Activated CD4-positive, alpha-beta T cell treated with anti-CD3 and anti-CD28 coated beads, Interleukin-2, amount 50 U/mL, for 48 hours (primary cell): ENCODE results near the gene SLC6A3.
A peak's percentile ranks its signal among the peaks of the same experiment; 100 is the strongest.

ENCODE experiments used
- DNase-seq, 2 experiments: peaks; one replicate each; pipeline ENCODE4 v3.0.0-alpha.2; 2020

Gene SLC6A3

GRCh38 chr5:1445313-1445688, at the start of gene SLC6A3:
Gene SLC6A3 (minus strand): TSS chr5:1445440. CDS start chr5:1443197, 2,243 bp downstream.
- DNase-seq: peak; percentile 36 to 41

DNA sequence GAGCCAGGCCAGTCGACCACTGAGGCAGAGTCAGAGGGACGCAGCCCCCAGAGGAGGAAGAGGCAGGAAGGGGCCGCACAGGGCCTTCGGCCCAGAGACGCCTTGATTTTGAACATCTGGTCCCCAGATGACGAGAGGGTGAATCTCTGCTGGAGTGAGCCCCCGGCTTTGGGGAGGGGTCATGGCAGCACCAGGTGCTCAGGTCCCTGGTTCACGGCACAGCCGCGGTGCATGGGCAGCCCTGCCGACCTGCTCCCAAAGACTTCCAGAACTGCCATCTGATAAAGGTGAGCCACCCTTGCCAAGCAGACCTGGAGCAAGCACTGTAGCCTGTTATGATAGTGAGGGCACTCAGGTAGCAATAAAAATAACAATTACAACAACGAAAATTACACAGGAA, 48.7 kb upstream of the SLC6A3 start:
- DNase-seq: no peak

DNA sequence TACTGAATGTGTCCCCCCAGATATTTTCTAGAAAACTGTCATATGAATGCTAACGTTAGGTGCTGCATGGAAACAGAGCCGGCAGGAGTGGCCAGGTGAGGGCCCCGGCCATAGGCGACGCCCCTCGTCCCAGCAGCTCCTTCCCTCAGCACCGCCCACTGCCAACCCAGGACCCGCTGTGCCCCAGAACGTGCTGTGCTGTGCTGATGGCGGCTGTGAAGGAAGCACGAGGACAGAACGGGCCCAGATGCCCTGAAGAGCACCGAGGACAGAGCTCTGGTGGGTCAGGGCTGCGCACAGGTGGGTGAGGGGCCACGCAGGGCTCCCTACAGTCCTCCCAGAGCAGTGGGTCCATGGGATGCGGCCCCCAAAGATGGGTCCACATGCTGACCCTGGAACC, 48.2 kb upstream of the SLC6A3 start:
- no peak for DNase-seq

- no peak for DNase-seq
Observed at GRCh38 chr5:1492757-1493156, 47.5 kb upstream of the SLC6A3 start.

DNA sequence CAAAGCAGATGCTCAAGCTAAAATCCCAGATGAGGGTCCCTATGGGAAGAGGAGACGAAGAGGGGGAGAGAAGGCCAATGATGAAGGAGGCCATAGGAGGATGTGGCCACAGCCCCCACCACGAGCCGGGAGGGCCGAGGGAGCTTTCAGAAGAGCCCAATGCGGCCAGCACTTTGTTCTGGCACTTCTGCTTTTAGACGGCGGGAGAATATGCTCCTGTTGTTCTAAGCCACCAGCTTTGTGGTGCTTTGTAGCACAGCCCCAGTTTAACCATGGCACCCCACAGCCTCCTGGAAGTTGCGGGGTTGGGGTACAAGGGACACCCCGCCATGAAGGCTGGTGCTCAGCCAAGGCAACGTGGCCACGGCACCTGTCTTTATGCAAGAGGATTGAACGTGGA, 45.1 kb upstream of the SLC6A3 start:
- no peak for DNase-seq

DNA sequence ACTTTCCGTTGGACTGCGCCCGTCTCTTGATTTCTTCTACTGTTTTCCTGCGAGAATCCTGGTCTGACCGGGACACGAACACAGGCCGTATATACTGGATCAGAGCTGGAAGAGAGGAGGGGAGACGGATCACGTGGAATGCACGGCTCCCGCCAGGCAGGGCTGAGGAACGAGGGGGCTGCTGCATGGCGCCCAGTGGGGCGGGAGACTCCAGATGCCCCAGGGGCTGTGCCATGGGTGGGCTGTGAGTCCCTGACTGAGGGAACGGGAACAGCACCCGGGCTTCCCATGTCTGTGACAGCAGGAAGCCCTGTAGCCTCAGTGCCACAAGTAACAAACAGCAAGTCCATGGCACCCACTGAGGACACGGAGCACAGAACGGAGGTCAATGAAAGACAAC, 44.5 kb upstream of the SLC6A3 start:
- no peak for DNase-seq

GRCh38 chr5:1488882-1489680, 43.8 kb upstream of the SLC6A3 start:
- peak; percentile 47 to 60 for DNase-seq

DNA sequence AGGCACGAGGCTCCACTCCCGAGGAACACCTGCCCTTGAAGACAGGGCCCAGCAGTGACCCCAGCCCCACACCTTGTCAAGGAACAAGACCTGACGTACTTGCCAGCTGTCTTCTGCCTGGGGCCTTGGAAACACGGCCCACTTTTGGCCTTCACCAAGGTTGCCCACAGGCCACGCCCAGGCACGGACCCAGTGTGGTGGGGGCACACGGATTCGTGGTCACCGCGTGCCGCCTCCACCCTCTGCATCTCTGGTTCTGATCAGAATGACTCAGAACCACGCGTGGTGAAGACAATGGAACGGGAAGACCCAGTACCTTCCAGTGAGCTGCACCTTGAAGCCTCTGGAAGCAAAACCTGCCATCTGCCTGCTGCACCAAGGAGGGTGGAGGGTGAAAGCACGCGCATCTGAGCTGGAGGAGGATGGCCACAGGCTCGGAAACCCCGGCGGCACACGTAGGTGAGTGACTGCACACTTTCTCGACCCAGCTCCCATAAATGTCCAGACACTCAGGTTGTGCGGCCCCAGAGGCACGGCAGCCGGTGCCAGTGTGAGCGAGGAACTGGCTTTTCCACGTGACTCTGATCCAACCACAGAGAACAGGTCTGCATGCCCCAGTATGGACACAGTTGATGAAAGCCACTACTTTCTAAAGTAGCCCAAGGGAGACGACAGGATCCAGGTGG, 42.0 kb upstream of the SLC6A3 start:
- DNase-seq: no peak

- DNase-seq: no peak
Observed at GRCh38 chr5:1486271-1486670, 41.0 kb upstream of the SLC6A3 start.

- DNase-seq: no peak
Observed at GRCh38 chr5:1485579-1486118, 40.4 kb upstream of the SLC6A3 start.

GRCh38 chr5:1484730-1485578, 39.7 kb upstream of the SLC6A3 start:
- no peak for DNase-seq

DNA sequence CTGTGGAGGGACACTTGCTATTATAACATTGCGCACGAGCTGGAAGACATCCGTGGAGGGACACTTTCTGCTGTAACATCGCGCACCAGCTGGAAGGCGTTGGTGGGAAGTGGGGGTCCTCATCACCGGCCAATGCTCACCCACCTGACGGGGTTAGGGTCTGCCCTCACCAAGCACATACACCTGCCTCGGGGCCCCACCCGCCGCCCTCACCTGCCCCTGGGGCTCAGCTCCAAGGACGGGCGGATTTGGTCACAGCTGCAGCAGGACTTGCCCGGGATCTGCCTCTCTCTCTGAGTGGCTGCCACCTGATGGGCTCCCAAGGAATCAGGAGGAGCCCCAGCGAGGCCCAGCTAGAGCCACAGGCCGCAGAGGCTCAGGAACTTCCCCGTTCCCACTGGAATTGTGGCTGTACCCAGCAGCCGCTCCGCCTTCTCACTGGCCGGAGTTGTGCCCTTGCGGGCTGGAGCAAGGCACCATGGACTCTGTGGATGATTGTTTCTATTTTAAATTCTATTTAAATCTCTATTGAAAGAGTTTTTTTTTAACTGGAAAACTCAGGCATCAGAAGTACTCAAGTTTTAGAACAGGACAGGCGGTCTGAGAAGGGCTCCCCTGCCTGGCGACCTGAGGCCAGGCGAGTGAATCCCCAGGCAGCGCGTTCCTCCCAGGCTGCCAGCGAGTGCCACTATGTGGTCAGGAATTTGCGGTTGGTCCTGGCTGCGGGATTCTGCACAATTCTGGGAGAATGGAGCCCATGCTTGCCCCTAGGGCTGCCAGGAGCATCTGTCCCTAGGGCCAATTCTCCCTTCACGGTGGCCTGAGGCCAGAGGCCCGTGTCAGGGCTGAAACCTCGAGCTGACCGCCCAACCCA, 38.9 kb upstream of the SLC6A3 start:
- no peak for DNase-seq

- DNase-seq: no peak
Observed at GRCh38 chr5:1483064-1483463, 37.8 kb upstream of the SLC6A3 start.

GRCh38 chr5:1481959-1482331, 36.7 kb upstream of the SLC6A3 start:
- DNase-seq: no peak

GRCh38 chr5:1481266-1481958, 36.2 kb upstream of the SLC6A3 start:
- DNase-seq: no peak

- DNase-seq: no peak
Observed at GRCh38 chr5:1480806-1481205, 35.6 kb upstream of the SLC6A3 start.

- DNase-seq: no peak
Observed at GRCh38 chr5:1480217-1480616, 35.0 kb upstream of the SLC6A3 start.

- peak; percentile 39 to 48 for DNase-seq
Observed at GRCh38 chr5:1479581-1480188, 34.4 kb upstream of the SLC6A3 start.

- no peak for DNase-seq
Observed at GRCh38 chr5:1479066-1479465, 33.8 kb upstream of the SLC6A3 start.

GRCh38 chr5:1478271-1479035, 33.2 kb upstream of the SLC6A3 start:
- DNase-seq: no peak
